ENCODE data around the gene CENATAC.

The CENATAC gene

GRCh38 chr11:119065369-119065768 is 67.4 kb downstream of the CENATAC start:
- H3K9ac ChIP-seq (ENCODE audit: low read depth, low read length) = no peak overlapping the region

More at GRCh38 chr11:119065369-119065768, 67.4 kb downstream of the CENATAC start:
- Histone ChIP-seq H3K36me3 (ENCODE audit: insufficient read depth, low read length) (no peaks in the 10 kb centered on the region), H3K9me3 (ENCODE audit: control insufficient read depth, insufficient read depth, low read length) (no peaks in the 10 kb centered on the region), H3K4me1 (ENCODE audit: insufficient read depth, low read length) (no peaks in the 10 kb centered on the region)

Measured in ES-I3 (cell line).